ENCODE results near the gene PAPPA. TPM values are rescaled to one million over a fixed set of nuclear protein-coding genes. Genes with fewer than 3 reads are reported as not detected.

Gene PAPPA
- total RNA-seq, 1 experiment from 2014 or later: 0.17 TPM

GRCh38 chr9:116420993-116421538 is 267.5 kb downstream of the PAPPA start:
- no peak for DNase-seq
- H2BK120ac ChIP-seq (ENCODE audit: low read depth, low read length, poor library complexity, severe bottlenecking): no peak overlapping the region
- TF ChIP-seq CTCF (conservative IDR thresholded peaks at IDR 0.05): no peak
- H3K79me1 ChIP-seq (ENCODE audit: insufficient read depth, low read depth, low read length, poor library complexity, severe bottlenecking): no peaks in the 10 kb centered on the region
- no CpG with 5 or more reads among the region's 1 CpG for WGBS (ENCODE audit: extremely low coverage, insufficient read length, low lambda C conversion rate)
- H3K4me1 Mint-ChIP-seq: no peaks in the 10 kb centered on the region
- H3K56ac ChIP-seq (ENCODE audit: insufficient read length, low read depth, low read length): no peak overlapping the region
- peaks cover 0 to 4% (median 3%) of the 10 kb centered on the region in 3 experiments; a peak in 3 of 7 replicates for H3K36me3 Mint-ChIP-seq (ENCODE audit: insufficient read depth in 1 of 3, low read depth in 3 of 3)
- H3K27me3 ChIP-seq (ENCODE audit: insufficient read depth, low read length): no peaks in the 10 kb centered on the region
- H3K14ac ChIP-seq (ENCODE audit: insufficient read depth, low read length): no peak overlapping the region
- no peak overlapping the region for H4K91ac ChIP-seq (ENCODE audit: insufficient read length, low read depth, low read length)
- no peaks in the 10 kb centered on the region for H3K79me2 ChIP-seq (ENCODE audit: insufficient read depth, low read length)
- no peak overlapping the region for H2BK15ac ChIP-seq (ENCODE audit: low read depth, low read length)
- no peak overlapping the region for H2BK5ac ChIP-seq (ENCODE audit: insufficient read length, low read length)
- H2BK20ac ChIP-seq (ENCODE audit: low read depth, low read length, poor library complexity, severe bottlenecking): no peak overlapping the region
- no peak overlapping the region for H3K4me2 ChIP-seq (ENCODE audit: insufficient read depth, insufficient read length, low read length)
- H3K9me3 ChIP-seq (ENCODE audit: control insufficient read depth, low read depth, low read length): no peaks in the 10 kb centered on the region
- H4K20me1 ChIP-seq (ENCODE audit: control insufficient read depth, insufficient read depth, insufficient read length): no peaks in the 10 kb centered on the region
- no peaks in the 10 kb centered on the region for H3K4me1 ChIP-seq (ENCODE audit: insufficient read depth, low read length)
- no peak overlapping the region for H3K18ac ChIP-seq (ENCODE audit: insufficient read length, low read depth, low read length)
- H3K4ac ChIP-seq (ENCODE audit: low read depth, low read length): no peak overlapping the region
- H3T11ph ChIP-seq (ENCODE audit: low read length): no peak overlapping the region
- H3K9ac ChIP-seq (ENCODE audit: extremely low read depth, insufficient read length, low read length): no peak overlapping the region
- H3K27ac Mint-ChIP-seq: no peak overlapping the region
- no peak overlapping the region for H3K4me3 Mint-ChIP-seq
- no peak overlapping the region for H2BK12ac ChIP-seq (ENCODE audit: insufficient read length, low read depth, low read length)
- no peaks in the 10 kb centered on the region for H3K27me3 Mint-ChIP-seq (ENCODE audit: low read depth)
- no peak overlapping the region for H2AFZ ChIP-seq (ENCODE audit: low read length)
- H3K27ac ChIP-seq (ENCODE audit: insufficient read length, low read depth, low read length): no peak overlapping the region
- H3K9me3 Mint-ChIP-seq: no peaks in the 10 kb centered on the region
- no peak overlapping the region for H2AK5ac ChIP-seq (ENCODE audit: insufficient read length, low read length)
- no peak overlapping the region for H4K8ac ChIP-seq (replicated peaks; ENCODE audit: insufficient read length, low read depth, low read length)
- no peaks in the 10 kb centered on the region for H3K23me2 ChIP-seq (ENCODE audit: insufficient read length, low read depth, low read length, poor library complexity, severe bottlenecking)
- no peak overlapping the region for H3K23ac ChIP-seq (ENCODE audit: insufficient read length, low read depth, low read length)
- H4K5ac ChIP-seq (ENCODE audit: insufficient read length, low read depth, low read length): no peak overlapping the region

Measured in H9 (cell line).